Stimulated activated CD4-positive, alpha-beta T cell treated with anti-CD3 and anti-CD28 coated beads, Interleukin-12 subunit alpha, Interleukin-12 subunit beta, amount 100 ng/mL, for 24 hours (primary cell): ENCODE results near the gene ACVR1B.

Experiments
- DNase-seq, 2 experiments: peaks; one replicate each; pipeline ENCODE4 v3.0.0-alpha.2; 2020; ENCODE audit warnings: low read depth in 2 of 2

Gene ACVR1B

GRCh38 chr12:52043386-52044212 is 92.1 kb downstream of the ACVR1B start:
- DNase-seq = no peak

GRCh38 chr12:52044292-52044983 is 92.9 kb downstream of the ACVR1B start:
- no peak for DNase-seq

GRCh38 chr12:52045794-52046199 is 94.3 kb downstream of the ACVR1B start:
- no peak for DNase-seq
